NCI-H2196 treated with DMSO at 0.1 percent for 48 hours (cell line): ENCODE data around the gene KIAA0930.

ENCODE experiments used
- DNase-seq: peaks from one replicate; lab custom pipeline; 2025; ENCODE audit not compliant: unreplicated experiment; lab: John Stamatoyannopoulos, UW

Gene KIAA0930

DNA sequence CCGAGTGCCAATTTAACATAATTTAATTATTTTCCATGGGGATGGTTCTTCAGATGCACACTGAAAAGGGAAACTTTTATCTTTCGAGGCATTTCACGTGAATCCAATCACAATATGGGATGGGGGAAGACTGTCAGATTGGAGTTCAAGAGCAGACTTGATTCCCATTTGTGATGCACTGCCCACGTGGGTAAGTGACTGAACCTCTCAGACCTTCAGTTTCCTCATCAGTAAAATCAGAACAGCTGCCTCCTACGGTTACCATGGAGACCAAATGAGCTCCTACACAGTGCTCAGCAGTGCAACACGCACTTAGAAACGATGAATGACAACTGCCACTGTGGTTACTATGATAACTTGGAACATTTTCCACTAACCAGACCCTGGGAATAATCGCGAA is 21.7 kb downstream of the KIAA0930 start:
- no peak for DNase-seq

- DNase-seq = no peak
Measured at GRCh38 chr22:45217806-45218205, 22.9 kb downstream of the KIAA0930 start.

- DNase-seq = no peak
Measured at GRCh38 chr22:45217345-45217744, 23.3 kb downstream of the KIAA0930 start.

DNA sequence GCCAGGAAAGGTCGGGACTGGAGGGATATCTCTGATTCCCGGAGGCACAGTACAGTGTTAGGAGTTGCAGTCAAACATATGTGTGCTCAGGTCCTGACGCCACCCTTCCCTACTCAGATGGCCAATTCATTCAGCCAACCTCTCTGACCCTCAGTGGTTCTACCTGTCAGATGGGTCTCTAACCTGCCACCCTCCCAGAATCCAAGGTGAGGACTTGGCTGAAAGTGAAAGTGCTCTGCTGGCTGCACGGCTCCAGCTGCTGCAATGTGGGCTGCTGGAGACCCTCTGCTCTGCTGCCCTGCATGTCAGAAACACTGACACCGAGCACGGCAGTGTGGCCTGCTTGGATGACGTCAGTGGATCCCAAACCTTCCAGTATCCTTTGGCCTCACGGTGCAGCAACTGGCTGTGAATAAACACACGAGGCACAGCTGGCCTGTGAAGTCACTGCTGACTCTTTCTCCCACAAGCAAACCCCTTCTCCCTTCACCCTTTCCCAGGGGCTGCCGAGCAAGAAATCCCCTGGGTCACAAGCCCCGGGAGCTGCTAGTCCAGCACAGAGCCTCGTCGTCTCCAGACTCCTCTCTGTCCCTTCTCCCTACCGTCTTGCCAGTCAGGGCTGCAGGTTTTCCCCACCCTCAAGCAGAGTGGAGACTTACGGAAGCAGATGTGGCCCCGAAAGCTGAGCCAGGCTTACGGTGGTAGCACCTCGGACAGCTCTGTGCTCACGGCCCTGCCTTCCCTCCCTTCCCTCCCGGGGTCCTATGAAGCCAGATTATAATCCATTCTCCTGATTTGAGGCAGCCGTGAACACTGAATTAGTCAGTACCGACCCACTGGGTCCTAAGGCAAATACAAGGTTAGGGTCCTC is 24.3 kb downstream of the KIAA0930 start:
- no peak for DNase-seq

DNA sequence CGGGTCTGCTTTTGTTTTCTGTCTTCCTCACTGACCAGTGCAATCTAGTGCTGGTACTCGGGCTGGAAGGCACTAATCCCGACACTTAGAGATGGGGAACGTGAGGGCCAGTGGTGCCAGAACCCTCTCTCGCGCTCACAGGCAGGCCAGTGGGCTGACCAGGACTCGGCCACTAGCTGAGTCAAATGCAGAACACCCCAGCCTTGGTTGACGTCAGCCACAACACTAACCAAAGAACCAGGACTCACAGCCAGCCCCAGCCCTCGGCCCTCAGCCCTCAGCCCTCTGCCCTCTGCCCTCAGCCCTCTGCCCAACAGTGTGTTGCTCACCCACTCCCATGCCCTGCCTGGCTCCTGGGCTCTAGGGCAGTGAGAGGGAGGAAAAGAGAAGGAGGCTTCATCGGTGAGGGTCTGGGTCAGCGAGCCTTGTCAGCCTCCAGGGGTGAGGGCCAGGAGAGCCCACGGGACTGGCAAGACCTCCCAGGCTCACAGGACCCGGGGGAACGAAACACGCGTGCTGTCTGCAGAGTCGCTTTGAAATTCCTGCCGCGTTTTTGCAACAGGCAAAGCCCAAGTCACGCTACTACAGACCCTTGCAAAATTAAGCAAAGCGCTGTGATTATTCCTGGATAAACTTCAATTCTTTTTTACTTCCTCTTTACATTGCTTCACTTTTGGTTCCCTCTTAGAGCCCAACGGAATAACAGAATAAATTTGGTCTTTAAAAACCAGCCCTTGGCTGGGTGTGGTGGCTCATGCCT is 27.5 kb downstream of the KIAA0930 start:
- DNase-seq = no peak

- DNase-seq = no peak
Measured at GRCh38 chr22:45212306-45212709, 28.4 kb downstream of the KIAA0930 start.

- no peak for DNase-seq
Measured at GRCh38 chr22:45211848-45212247, 28.8 kb downstream of the KIAA0930 start.

DNA sequence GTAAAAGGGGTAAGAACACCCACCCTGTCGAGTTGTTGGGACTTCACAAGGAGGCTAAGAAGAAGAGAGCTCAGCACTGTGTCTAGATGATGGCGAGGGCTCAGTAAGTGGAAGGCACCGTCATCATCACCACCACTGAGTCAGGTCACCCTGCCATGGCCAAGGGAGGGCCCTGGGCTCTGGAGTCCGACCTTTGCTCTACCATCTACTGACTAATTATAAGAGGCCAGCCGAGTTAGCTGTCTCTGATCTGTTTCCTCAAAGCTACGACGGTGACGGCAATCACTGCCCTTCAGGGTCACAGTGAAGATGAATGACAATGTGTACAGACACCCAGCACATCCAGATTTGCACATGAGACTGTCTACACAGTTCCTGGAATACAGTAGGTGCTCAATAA is 29.3 kb downstream of the KIAA0930 start:
- DNase-seq = no peak

- DNase-seq = no peak
Measured at GRCh38 chr22:45210991-45211390, 29.7 kb downstream of the KIAA0930 start.

GRCh38 chr22:45210577-45210976 is 30.1 kb downstream of the KIAA0930 start:
- no peak for DNase-seq

DNA sequence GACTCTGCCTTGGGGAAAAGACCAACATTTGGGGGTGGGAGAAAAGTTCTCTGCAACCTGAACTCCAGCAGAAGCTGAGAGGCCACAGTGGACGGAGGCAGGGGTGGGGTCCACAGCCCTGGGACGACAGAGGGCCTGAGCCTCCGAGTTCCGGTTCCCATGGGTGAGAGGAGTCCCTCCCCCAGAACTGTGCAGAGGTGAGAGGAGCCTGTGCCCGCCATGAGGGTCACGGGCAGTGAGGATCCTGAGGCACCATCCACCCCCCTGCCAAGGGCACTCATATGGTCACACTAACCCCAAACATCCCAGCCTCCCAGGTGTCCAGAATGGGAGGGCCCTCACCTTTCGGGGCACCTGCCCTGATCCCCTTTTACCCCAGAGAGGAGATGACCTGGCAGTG is 30.5 kb downstream of the KIAA0930 start:
- no peak for DNase-seq

GRCh38 chr22:45208993-45209838 is 31.5 kb downstream of the KIAA0930 start:
- DNase-seq = no peak

DNA sequence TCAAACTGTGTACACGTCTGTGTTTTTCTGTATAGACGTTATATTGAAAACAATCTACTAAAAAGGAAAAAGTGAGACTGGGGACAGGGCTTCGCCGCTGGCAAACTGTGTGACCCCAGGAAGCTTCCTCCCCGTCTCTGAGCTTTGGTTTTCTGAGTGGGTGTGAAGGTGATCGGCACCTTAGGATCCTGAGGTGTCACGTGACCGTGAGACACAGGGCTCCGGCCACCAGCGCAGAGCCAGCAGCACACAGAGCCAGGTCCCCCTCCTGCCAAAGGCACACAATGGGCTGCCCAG is 32.0 kb downstream of the KIAA0930 start:
- DNase-seq = no peak

DNA sequence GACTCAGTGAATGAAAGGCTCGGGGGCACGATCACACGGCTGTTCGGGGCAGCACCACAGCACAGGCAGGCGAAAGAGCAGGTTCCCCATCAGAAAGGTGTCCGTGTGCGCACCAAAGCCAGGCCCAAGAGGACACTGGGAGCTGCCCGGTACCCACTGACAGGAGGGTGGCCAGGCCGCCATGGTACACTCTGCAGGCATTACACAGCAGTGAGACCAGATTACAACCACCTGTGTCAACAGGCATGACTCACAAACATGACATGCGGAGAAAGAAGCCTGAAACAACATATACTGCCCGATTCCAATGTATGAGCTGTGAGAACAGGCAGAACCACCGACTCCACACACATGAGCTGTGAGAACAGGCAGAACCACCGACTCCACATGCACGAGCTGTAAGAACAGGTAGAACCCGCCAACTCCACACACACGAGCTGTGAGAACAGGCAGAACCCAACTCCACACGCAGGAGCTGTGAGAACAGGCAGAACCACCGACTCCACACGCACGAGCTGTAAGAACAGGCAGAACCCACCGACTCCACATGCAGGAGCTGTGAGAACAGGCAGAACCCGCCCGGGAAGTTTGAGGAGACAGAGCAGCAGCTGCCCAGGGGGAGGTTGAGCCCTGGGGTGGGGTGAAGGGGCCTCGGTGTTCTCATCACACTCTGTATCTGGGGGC is 32.6 kb downstream of the KIAA0930 start:
- DNase-seq = no peak

- DNase-seq = no peak
Measured at GRCh38 chr22:45207533-45207932, 33.2 kb downstream of the KIAA0930 start.

DNA sequence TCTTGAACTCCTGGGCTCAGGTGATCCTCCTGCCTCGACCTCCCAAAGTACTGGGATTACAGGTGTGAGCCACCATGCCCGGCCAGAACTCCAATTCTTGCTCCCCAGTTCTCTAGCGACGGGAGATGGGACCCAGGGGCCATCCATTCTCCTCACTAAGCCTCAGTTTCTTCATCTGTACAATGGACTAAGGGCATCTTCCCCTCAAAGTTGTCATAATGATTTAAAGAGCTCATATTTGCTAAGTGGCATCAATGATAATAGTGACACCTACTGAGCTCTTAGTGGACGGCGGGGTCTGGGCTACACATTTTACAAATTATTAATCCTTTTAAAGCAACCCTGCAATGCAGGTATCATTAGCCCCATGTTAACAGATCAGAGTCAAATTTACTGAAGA is 34.5 kb downstream of the KIAA0930 start:
- DNase-seq = no peak

- no peak for DNase-seq
Measured at GRCh38 chr22:45205276-45205925, 35.3 kb downstream of the KIAA0930 start.

- no peak for DNase-seq
Measured at GRCh38 chr22:45204819-45205218, 35.9 kb downstream of the KIAA0930 start.

- DNase-seq = no peak
Measured at GRCh38 chr22:45204241-45204640, 36.5 kb downstream of the KIAA0930 start.

- no peak for DNase-seq
Measured at GRCh38 chr22:45203150-45203951, 37.3 kb downstream of the KIAA0930 start.
